PFSK-1 (cell line): ENCODE results near the gene KIRREL3.

Experiments
- REST ChIP-seq, 2 experiments: IDR thresholded peaks; 2 replicates each; pipeline versions ENCODE4 v1.6.1 to v1.8.0; 2011 to 2012; ENCODE audit warnings: low read depth in 2 of 2, low read length in 2 of 2, control low read depth in 1 of 2, inconsistent platforms in 1 of 2, mild to moderate bottlenecking in 1 of 2, moderate library complexity in 1 of 2; ENCODE audit not compliant: insufficient read depth in 1 of 2
- TAF1 ChIP-seq: IDR thresholded peaks from 2 replicates; pipeline ENCODE4 v1.6.1; 2012; ENCODE audit warnings: low read length, control low read depth, borderline replicate concordance; ENCODE audit not compliant: insufficient read depth

DNA sequence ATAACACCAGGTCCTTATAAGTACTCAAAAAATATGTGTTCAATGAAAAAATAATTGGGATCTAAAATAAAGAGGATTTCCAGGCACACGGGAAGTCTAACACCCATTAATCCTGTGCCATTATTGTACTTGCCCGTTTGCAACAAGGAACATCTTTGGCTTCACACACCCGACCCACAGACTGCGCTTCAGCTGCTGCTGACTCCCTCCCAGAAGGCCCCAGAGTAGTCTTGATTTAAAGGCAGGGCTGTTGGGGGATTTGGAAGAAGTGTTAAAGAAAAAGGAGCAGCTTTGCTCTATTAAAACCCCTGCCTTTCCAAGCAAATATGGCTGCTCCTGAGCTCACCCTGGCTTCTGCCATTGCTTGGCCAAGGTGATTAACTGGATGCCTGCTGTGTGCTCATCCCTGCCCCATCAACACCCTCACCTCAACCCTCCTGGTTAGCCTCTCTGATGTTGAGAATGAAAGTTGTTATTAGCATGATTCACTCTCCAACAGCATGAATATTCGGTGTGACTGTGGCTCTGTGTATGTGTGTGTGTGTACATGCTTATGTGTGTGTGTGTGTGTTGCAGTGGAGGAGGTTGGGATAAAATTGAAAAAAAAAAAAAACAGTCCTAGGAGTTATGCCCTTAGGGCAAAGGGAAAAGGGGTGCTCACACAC lies 76.1 kb downstream of the KIRREL3 start:
- TF ChIP-seq REST (IDR thresholded peaks at IDR 0.05; ENCODE audit: insufficient read depth in 1 of 2, low read depth in 2 of 2, low read length in 2 of 2), result no peak
- no peak for TF ChIP-seq TAF1
